ENCODE data around the gene TMEM132C.
A peak's percentile ranks its signal among the peaks of the same experiment; 100 is the strongest.

GRCh38 chr12:128266086-128266485 is 884 bp upstream of the TMEM132C start:
- TF ChIP-seq CTCF (IDR thresholded peaks at IDR 0.05) (no peak), EZH2 (IDR thresholded peaks at IDR 0.05) (peak; percentile 36), EZH2phosphoT487 (IDR thresholded peaks at IDR 0.05) (no peak)
